GM12892 (cell line): Measurements from ENCODE around the gene ATG13.

Source experiments
- POLR2A ChIP-seq: IDR thresholded peaks from 2 replicates; pipeline ENCODE4 v1.6.1; 2011; ENCODE audit warnings: low read depth, low read length, control low read depth
- POLR2AphosphoS5 ChIP-seq: IDR thresholded peaks from 2 replicates; pipeline ENCODE4 v1.6.1; 2011; ENCODE audit warnings: low read depth, low read length, control low read depth

DNA sequence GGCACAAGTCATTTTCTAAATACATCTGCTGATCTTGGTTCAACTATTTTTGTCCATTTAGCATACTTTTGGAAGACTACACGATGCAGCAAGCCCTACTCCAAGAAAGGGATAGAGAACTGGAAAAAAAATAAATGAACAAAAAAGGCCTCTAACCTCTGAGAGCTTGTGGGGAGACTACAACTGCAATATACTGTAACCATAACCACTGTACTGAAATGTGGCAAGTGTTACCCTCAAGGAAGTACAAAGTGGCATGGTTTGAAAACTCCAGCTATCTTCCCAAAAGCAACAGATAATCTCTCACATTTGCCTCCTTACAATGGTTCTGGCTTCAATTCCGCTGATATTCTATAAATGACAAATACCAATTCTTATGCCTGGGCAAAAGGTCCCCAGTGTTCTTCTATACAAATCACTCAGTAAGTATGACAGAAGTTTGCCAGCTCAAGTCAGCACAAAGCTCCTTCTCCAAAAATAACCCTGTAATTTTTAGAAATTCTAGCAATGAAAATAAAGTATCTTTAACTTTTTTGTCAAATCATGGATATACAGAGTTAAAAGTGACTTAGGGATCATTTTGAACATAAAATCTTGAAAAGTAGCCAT is 46.5 kb upstream of the ATG13 start:
- TF ChIP-seq POLR2A = no peak
- no peak for TF ChIP-seq POLR2AphosphoS5
